ENCODE data around the gene NOL7.

DNA sequence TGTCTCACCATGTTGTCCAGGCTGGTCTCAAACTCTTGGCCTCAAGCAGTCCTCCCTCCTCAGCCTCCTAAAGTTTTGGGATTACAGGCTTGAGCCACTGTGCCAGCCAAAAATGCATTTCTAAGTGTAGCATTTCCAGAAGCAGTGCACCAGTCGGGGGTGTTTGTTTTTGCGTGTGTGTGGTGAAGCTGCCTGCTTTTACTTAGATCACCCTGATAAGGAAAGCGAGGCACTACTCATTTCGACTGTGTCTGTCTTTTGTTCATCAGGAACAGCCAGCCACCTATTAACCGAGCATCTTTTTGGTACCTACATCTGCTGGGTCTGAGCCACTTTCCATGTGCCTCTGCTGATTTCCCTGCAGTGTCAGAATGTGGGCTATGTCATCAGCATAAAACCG lies 22.0 kb upstream of the NOL7 start:
- TF ChIP-seq POLR2A (IDR thresholded peaks at IDR 0.05) (no peak), CTCF (IDR thresholded peaks at IDR 0.05) (no peak)
